Measurements from ENCODE around the gene KRT26. TPM values are rescaled to one million over a fixed set of nuclear protein-coding genes. Genes with fewer than 3 reads are reported as not detected.

KRT26 gene
- total RNA-seq, 1 experiment from 2014 or later, result not detected

GRCh38 chr17:40718930-40719329 is 53.1 kb downstream of the KRT26 start:
- BruUV-seq (replicated peaks), result no TSS peak
- DNase-seq (ENCODE audit: unreplicated experiment), result peak; percentile 26
- H3K4me3 Mint-ChIP-seq (ENCODE audit: unreplicated experiment), result no peak overlapping the region
- ChIA-PET POLR2A (interaction anchor here (0.6 to 1.2 kb wide), 3 partner anchors 22 to 590 kb away, joined by 3 to 4 read pairs (median 3); partner anchors contain the start of gene KRTAP16-1), CTCF (interaction anchor here (0.6 to 2.5 kb wide), 6 partner anchors 13 to 103 kb away, joined by 3 to 9 read pairs (median 4); partner anchors contain the start of gene SMARCE1)
- no peaks in the 10 kb centered on the region for H3K36me3 Mint-ChIP-seq (ENCODE audit: insufficient read depth, unreplicated experiment)
- H3K27ac Mint-ChIP-seq (ENCODE audit: low read depth, unreplicated experiment), result no peak overlapping the region
- no peaks in the 10 kb centered on the region for H3K27me3 Mint-ChIP-seq (ENCODE audit: insufficient read depth, unreplicated experiment)
- TF ChIP-seq CTCF (IDR thresholded peaks at IDR 0.05; ENCODE audit: unreplicated experiment), result no peak
- intact Hi-C loops (cut with micrococcal nuclease), result loop anchor here (2.0 kb wide), 1 partner anchor 104 kb away; no protein-coding TSS in a partner anchor
- H3K4me1 Mint-ChIP-seq (ENCODE audit: insufficient read depth, unreplicated experiment), result no peaks in the 10 kb centered on the region
- peaks cover 5% of the 10 kb centered on the region for H3K9me3 Mint-ChIP-seq (ENCODE audit: unreplicated experiment)

GRCh38 chr17:40717776-40718175 is 54.2 kb downstream of the KRT26 start:
- ChIA-PET POLR2A (interaction anchor here (0.7 to 1.0 kb wide), 2 partner anchors 14 to 958 kb away, joined by 3 read pairs; no protein-coding TSS in a partner anchor), CTCF (interaction anchor here (0.6 to 2.5 kb wide), 4 partner anchors 71 to 314 kb away, joined by 4 to 9 read pairs (median 4); partner anchors contain the start of gene SMARCE1)
- intact Hi-C loops (cut with micrococcal nuclease), result loop anchor here (2.0 kb wide), 1 partner anchor 103 kb away; no protein-coding TSS in a partner anchor
- no peaks in the 10 kb centered on the region for H3K9me3 Mint-ChIP-seq (ENCODE audit: unreplicated experiment)
- no peak for DNase-seq (ENCODE audit: unreplicated experiment)
- BruUV-seq (replicated peaks), result no TSS peak
- H3K36me3 Mint-ChIP-seq (ENCODE audit: insufficient read depth, unreplicated experiment), result no peaks in the 10 kb centered on the region
- no peak for TF ChIP-seq CTCF (IDR thresholded peaks at IDR 0.05; ENCODE audit: unreplicated experiment)
- no peak overlapping the region for H3K4me3 Mint-ChIP-seq (ENCODE audit: unreplicated experiment)
- no peak overlapping the region for H3K27ac Mint-ChIP-seq (ENCODE audit: low read depth, unreplicated experiment)
- no peaks in the 10 kb centered on the region for H3K27me3 Mint-ChIP-seq (ENCODE audit: insufficient read depth, unreplicated experiment)
- H3K4me1 Mint-ChIP-seq (ENCODE audit: insufficient read depth, unreplicated experiment), result no peaks in the 10 kb centered on the region

Other genes starting within 250 kb of the KRT26 start
- not detected in 2 replicates for gene CCR7, start 206.7 kb downstream of the KRT26 start, total RNA-seq (2022)
- gene SMARCE1, start 124.4 kb downstream of the KRT26 start, total RNA-seq (2022), result 120 and 128 TPM in 2 replicates
- 0.37 and 0.49 TPM in 2 replicates for gene KRT222, start 107.0 kb downstream of the KRT26 start, total RNA-seq (2022)
- gene KRT24, start 68.4 kb downstream of the KRT26 start, total RNA-seq (2022), result not detected in 2 replicates
- gene KRT25, start 16.9 kb downstream of the KRT26 start, total RNA-seq (2022), result not detected in 2 replicates
- gene KRT27, start 10.3 kb upstream of the KRT26 start, total RNA-seq (2022), result not detected in 2 replicates
- not detected in 2 replicates for gene KRT28, start 27.8 kb upstream of the KRT26 start, total RNA-seq (2022)
- gene KRT10, start 50.4 kb upstream of the KRT26 start, total RNA-seq (2022), result 95.5 and 116 TPM in 2 replicates
- gene KRT12, start 95.0 kb upstream of the KRT26 start, total RNA-seq (2022), result not detected in 2 replicates
- gene KRT20, start 113.0 kb upstream of the KRT26 start, total RNA-seq (2022), result not detected in 2 replicates
- gene KRT23, start 165.4 kb upstream of the KRT26 start, total RNA-seq (2022), result not detected in 2 replicates
- not detected in 2 replicates for gene KRT39, start 194.7 kb upstream of the KRT26 start, total RNA-seq (2022)
- gene KRT40, start 212.1 kb upstream of the KRT26 start, total RNA-seq (2022), result not detected in 2 replicates
- gene KRTAP3-3, start 222.0 kb upstream of the KRT26 start, total RNA-seq (2022), result not detected in 2 replicates
- gene KRTAP3-2, start 227.7 kb upstream of the KRT26 start, total RNA-seq (2022), result not detected in 2 replicates
- not detected in 2 replicates for gene KRTAP3-1, start 236.9 kb upstream of the KRT26 start, total RNA-seq (2022)

Measured in MCF 10A (cell line).